A549 treated with GW870086 at 1 μM for 4 hours (cell line): Measurements from ENCODE around the gene SELENBP1. TPM values are rescaled to one million over a fixed set of nuclear protein-coding genes. Genes with fewer than 3 reads are reported as not detected.

Experiments
- total RNA-seq: library from RNA; stranded (reverse); fragments of 200-300 nt; extraction: Qiagen RNA extraction; gene quantifications from 5 replicates; pipeline ENCODE4 v1.2.3, GENCODE V29; 2022; ENCODE audit warnings: low read depth

SELENBP1 gene
- total RNA-seq: 6.1 to 8.0 TPM (median 6.9 TPM) in 5 replicates

GRCh38 chr1:151372058-151372934 is at the start of gene SELENBP1:
TSS of gene SELENBP1 (minus strand) at chr1:151372705. CDS start at chr1:151372641, 64 bp downstream.

GRCh38 chr1:151399324-151400171 is 27.0 kb upstream of the SELENBP1 start, which contains the start of gene PSMB4:
TSS of gene PSMB4 (plus strand) at chr1:151399573. CDS start at chr1:151399588, 15 bp downstream.

DNA sequence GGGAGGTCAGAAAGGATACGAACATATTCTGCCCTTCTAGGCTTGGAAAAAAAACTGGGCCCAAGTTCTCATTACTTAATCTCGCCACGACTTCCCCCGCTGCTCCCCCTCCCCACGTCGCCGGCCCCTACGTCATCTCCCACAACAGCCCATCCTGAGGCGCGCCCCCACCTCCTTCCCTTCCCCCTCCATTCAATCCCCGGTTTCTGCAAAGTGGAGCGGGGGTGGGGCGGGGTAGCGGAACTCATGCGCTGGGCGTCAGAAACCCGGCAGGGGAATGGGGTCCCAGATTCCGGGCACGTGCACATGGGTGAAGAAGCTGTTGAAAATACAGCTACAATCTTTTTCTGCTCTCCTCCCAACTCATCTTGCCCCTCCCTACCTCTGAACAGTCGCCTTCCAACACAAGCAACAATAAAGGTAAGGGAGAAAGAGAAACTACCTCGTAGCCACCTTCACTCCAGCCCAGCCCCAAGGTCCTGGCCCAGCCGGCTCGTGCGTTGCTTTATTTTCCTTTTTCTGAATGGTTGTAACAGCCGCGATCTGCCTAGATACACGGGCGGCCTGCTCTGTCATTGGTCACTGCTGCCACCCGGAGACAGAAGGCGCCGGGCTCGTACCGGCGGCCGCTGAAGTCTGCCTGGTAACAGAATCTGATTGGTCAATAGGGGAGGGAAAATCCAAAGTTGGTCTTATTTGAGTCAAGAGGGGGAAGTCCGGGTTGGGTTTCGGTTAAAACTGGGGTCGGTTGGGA is 25.6 kb downstream of the SELENBP1 start, which contains the start of gene RFX5:
TSS of gene RFX5 (minus strand) at position 484 of the 754 bp plus-strand sequence. CDS start 932 bp downstream, outside the sequence.

GRCh38 chr1:151327223-151327902 is 45.1 kb downstream of the SELENBP1 start, which contains the start of gene PI4KB:
TSS of gene PI4KB (minus strand) at chr1:151327416. CDS start at chr1:151316481, 10,935 bp downstream.

Other genes starting within 250 kb of the SELENBP1 start
- gene SEMA6C, start 226.1 kb downstream of the SELENBP1 start, total RNA-seq: 0.91 to 2.9 TPM (median 1.8 TPM) in 5 replicates
- gene TNFAIP8L2, start 216.1 kb downstream of the SELENBP1 start, total RNA-seq: not detected in 5 replicates
- 5.1 to 7.7 TPM (median 5.8 TPM) in 5 replicates for gene LYSMD1, start 206.8 kb downstream of the SELENBP1 start, total RNA-seq
- gene SCNM1, start 206.6 kb downstream of the SELENBP1 start, total RNA-seq: 42.4 to 52.8 TPM (median 47.8 TPM) in 5 replicates
- 0.31 to 0.33 TPM in 2 of 5 replicates, not detected in the others for gene TMOD4, start 196.7 kb downstream of the SELENBP1 start, total RNA-seq
- gene VPS72, start 182.5 kb downstream of the SELENBP1 start, total RNA-seq: 42.3 to 58.6 TPM (median 46.7 TPM) in 5 replicates
- 48.7 to 54.3 TPM (median 49.8 TPM) in 5 replicates for gene PIP5K1A, start 174.2 kb downstream of the SELENBP1 start, total RNA-seq
- 168 to 195 TPM (median 180 TPM) in 5 replicates for gene PSMD4, start 118.0 kb downstream of the SELENBP1 start, total RNA-seq
- 10.8 to 14.8 TPM (median 12.6 TPM) in 5 replicates for gene ZNF687, start 90.4 kb downstream of the SELENBP1 start, total RNA-seq
- gene PI4KB, start 45.3 kb downstream of the SELENBP1 start, total RNA-seq: 23.4 to 27.4 TPM (median 27.0 TPM) in 5 replicates
- 20.1 to 24.6 TPM (median 23.8 TPM) in 5 replicates for gene RFX5, start 25.5 kb downstream of the SELENBP1 start, total RNA-seq
- gene PSMB4, start 26.9 kb upstream of the SELENBP1 start, total RNA-seq: 379 to 439 TPM (median 422 TPM) in 5 replicates
- gene POGZ, start 86.8 kb upstream of the SELENBP1 start, total RNA-seq: 17.0 to 23.7 TPM (median 18.9 TPM) in 5 replicates
- 2.6 to 3.3 TPM (median 2.9 TPM) in 5 replicates for gene CGN, start 138.7 kb upstream of the SELENBP1 start, total RNA-seq
- 9.7 to 11.6 TPM (median 10.3 TPM) in 5 replicates for gene TUFT1, start 167.6 kb upstream of the SELENBP1 start, total RNA-seq
- 7.9 to 11.6 TPM (median 8.1 TPM) in 5 replicates for gene SNX27, start 239.3 kb upstream of the SELENBP1 start, total RNA-seq